Small intestine (tissue), 7 donors: ENCODE data around the gene ZBTB9. TPM values are rescaled to one million over a fixed set of nuclear protein-coding genes. Genes with fewer than 3 reads are reported as not detected.

Source experiments
- DNase-seq, 2 donors: peaks; one replicate each; pipeline versions ENCODE4 v3.0.0 to v3.0.0-alpha.2; 2013
- FAIRE-seq: peaks from 2 replicates; lab custom pipeline; 2012; peaks lifted over from hg19 to GRCh38; lab: Jason Lieb, UNC
- H3K27ac ChIP-seq, 3 donors: one replicate each; pipeline ENCODE4 v1.5.1; 2013; ENCODE audit warnings: low read length in 2 of 3, mild to moderate bottlenecking in 2 of 3, control low read depth in 1 of 3, inconsistent platforms in 1 of 3, low read depth in 1 of 3, moderate library complexity in 1 of 3
- H3K27me3 ChIP-seq, 3 donors: one replicate each; pipeline ENCODE4 v1.6.1; 2013; ENCODE audit warnings: low read length in 3 of 3, inconsistent platforms in 1 of 3; ENCODE audit not compliant: control insufficient read depth in 3 of 3, insufficient read depth in 3 of 3
- H3K36me3 ChIP-seq, 3 donors: one replicate each; pipeline ENCODE4 v1.6.1; 2013; ENCODE audit warnings: low read length in 3 of 3, inconsistent platforms in 1 of 3, low read depth in 1 of 3, mild to moderate bottlenecking in 1 of 3, moderate library complexity in 1 of 3; ENCODE audit not compliant: control insufficient read depth in 3 of 3, insufficient read depth in 2 of 3
- H3K4me1 ChIP-seq, 3 donors: one replicate each; pipeline ENCODE4 v1.6.1; 2013; ENCODE audit warnings: low read length in 2 of 3, inconsistent platforms in 1 of 3, low read depth in 1 of 3, mild to moderate bottlenecking in 1 of 3, moderate library complexity in 1 of 3; ENCODE audit not compliant: control insufficient read depth in 3 of 3, insufficient read depth in 2 of 3
- H3K4me3 ChIP-seq, 3 donors: one replicate each; pipeline ENCODE4 v1.5.1; 2013; ENCODE audit warnings: low read length in 3 of 3, control low read depth in 1 of 3, inconsistent platforms in 1 of 3, low read depth in 1 of 3, mild to moderate bottlenecking in 1 of 3, moderate library complexity in 1 of 3
- H3K9me3 ChIP-seq, 2 donors: one replicate each; pipeline ENCODE4 v1.6.1; 2013; ENCODE audit warnings: low read depth in 1 of 2, low read length in 1 of 2; ENCODE audit not compliant: control insufficient read depth in 2 of 2, insufficient read depth in 1 of 2
- WGBS, 3 donors: extraction: QIAGEN DNeasy Blood & Tissue Kit; methylation state at CpG; one replicate each; pipeline ENCODE4 v1.1.7; 2013; 5-methylcytosine and 5-hydroxymethylcytosine counted together
- polyA plus RNA-seq, 4 donors: library from polyadenylated mRNA; stranded (reverse) in 3 of 4; unstranded in 1 of 4; fragments of 200-250 nt in 3 of 4; fragments of 120-200 nt in 1 of 4; gene quantifications; one replicate each; pipeline versions ENCODE4 v1.2.1 to v1.2.3, GENCODE V29; 2013
- donor health status: healthy with polysubstance abuse.
- donor health status: control.
- donor health status: control.
- donor health status: Bipolar disorder and iron deficiency.
- donor health status: healthy.

Gene ZBTB9
- polyA plus RNA-seq, 4 donors, result 1.6 to 8.5 (median 3.5) TPM

- Histone ChIP-seq H3K4me3 (peak within 1 kb of the TSS; percentile 77 to 87 (median 82)), H3K36me3 (peaks cover 0 to 48% (median 13%) of the 10 kb centered on the region in 3 donors), H3K27me3 (no peaks in the 10 kb centered on the region), H3K4me1 (peaks cover 0 to 20% (median 3%) of the 10 kb centered on the region in 3 donors), H3K9me3 (no peaks in the 10 kb centered on the region), H3K27ac (peak within 1 kb of the TSS; percentile 84 to 100 (median 95))
- 0 to 1% (median 1%) methylated on average over 28 to 63 of the region's 67 CpGs for whole genome bisulfite sequencing, 3 donors
- DNase-seq (peak; percentile 73 to 79), FAIRE-seq (no peak)
These were observed 43.4 kb upstream of the ZBTB9 start, which contains the start of gene PHF1 for GRCh38 chr6:33410711-33411631. Gene PHF1, plus strand, starts transcription at chr6:33411014. Its CDS starts 1,250 bp downstream, at chr6:33412264.

GRCh38 chr6:33411632-33412005 lies 42.8 kb upstream of the ZBTB9 start:
- WGBS, 3 donors, result 61 to 63% (median 61%) methylated on average over 6 of the region's 6 CpGs
- no peak for DNase-seq
- FAIRE-seq, result no peak

GRCh38 chr6:33412140-33413009 lies 42.0 kb upstream of the ZBTB9 start:
- H3K27ac ChIP-seq, result peak overlapping the region in 1 of 3 donors; percentile 0
- no peak for FAIRE-seq

More at GRCh38 chr6:33411632-33412005, 42.8 kb upstream of the ZBTB9 start:
- Histone ChIP-seq H3K27me3 (no peaks in the 10 kb centered on the region), H3K9me3 (no peaks in the 10 kb centered on the region), H3K4me1 (peaks cover 3 to 22% (median 5%) of the 10 kb centered on the region in 3 donors), H3K36me3 (peaks cover 0 to 46% (median 13%) of the 10 kb centered on the region in 3 donors), H3K4me3 (peak overlapping the region in 2 of 3 donors; percentile 73 to 87), H3K27ac (peak overlapping the region; percentile 61 to 90 (median 66))

GRCh38 chr6:33413241-33414120 lies 40.9 kb upstream of the ZBTB9 start:
- peaks cover 4 to 31% (median 8%) of the 10 kb centered on the region in 3 donors for H3K4me1 ChIP-seq
- FAIRE-seq, result no peak
- WGBS, 3 donors, result 80 to 87% (median 86%) methylated on average over 14 of the region's 14 CpGs
- no peak overlapping the region for H3K27ac ChIP-seq
- H3K36me3 ChIP-seq, result peaks cover 0 to 45% (median 13%) of the 10 kb centered on the region in 3 donors
- no peak for DNase-seq
- H3K4me3 ChIP-seq, result no peak overlapping the region
- no peaks in the 10 kb centered on the region for H3K27me3 ChIP-seq
- H3K9me3 ChIP-seq, result no peaks in the 10 kb centered on the region

More at GRCh38 chr6:33412140-33413009, 42.0 kb upstream of the ZBTB9 start:
- 90 to 95% (median 93%) methylated on average over 10 of the region's 10 CpGs for WGBS, 3 donors
- H3K27me3 ChIP-seq, result no peaks in the 10 kb centered on the region
- no peak for DNase-seq
- H3K9me3 ChIP-seq, result no peaks in the 10 kb centered on the region
- H3K36me3 ChIP-seq, result peaks cover 0 to 45% (median 13%) of the 10 kb centered on the region in 3 donors
- H3K4me3 ChIP-seq, result no peak overlapping the region
- peaks cover 3 to 29% (median 8%) of the 10 kb centered on the region in 3 donors for H3K4me1 ChIP-seq

- FAIRE-seq (no peak), DNase-seq (no peak)
- Histone ChIP-seq H3K4me1 (peaks cover 8 to 36% (median 12%) of the 10 kb centered on the region in 3 donors), H3K4me3 (no peak overlapping the region), H3K9me3 (no peaks in the 10 kb centered on the region), H3K27me3 (peaks cover 0 to 4% (median 0%) of the 10 kb centered on the region in 3 donors), H3K27ac (no peak overlapping the region), H3K36me3 (peaks cover 0 to 45% (median 13%) of the 10 kb centered on the region in 3 donors)
- 71 to 87% (median 77%) methylated on average over 11 to 12 of the region's 12 CpGs for WGBS, 3 donors
These were observed 39.6 kb upstream of the ZBTB9 start for GRCh38 chr6:33414592-33415271.

- peaks cover 0 to 6% (median 0%) of the 10 kb centered on the region in 3 donors for H3K27me3 ChIP-seq
- H3K36me3 ChIP-seq, result peaks cover 0 to 45% (median 13%) of the 10 kb centered on the region in 3 donors
- H3K4me3 ChIP-seq, result no peak overlapping the region
- peaks cover 8 to 36% (median 12%) of the 10 kb centered on the region in 3 donors for H3K4me1 ChIP-seq
- FAIRE-seq, result no peak
- peak overlapping the region in 1 of 3 donors; percentile 26 for H3K27ac ChIP-seq
- H3K9me3 ChIP-seq, result no peaks in the 10 kb centered on the region
- whole genome bisulfite sequencing, 3 donors, result 72 to 80% (median 76%) methylated on average over 9 of the region's 9 CpGs
- no peak for DNase-seq
These were observed 38.5 kb upstream of the ZBTB9 start for GRCh38 chr6:33415831-33416230.
